GM04503 (cell line): ENCODE measurements around the gene PAX8.

Source experiments
- DNase-seq: peaks from one replicate; pipeline ENCODE4 v3.0.0-alpha.2; 2012; ENCODE audit warnings: low read depth

PAX8 gene

DNA sequence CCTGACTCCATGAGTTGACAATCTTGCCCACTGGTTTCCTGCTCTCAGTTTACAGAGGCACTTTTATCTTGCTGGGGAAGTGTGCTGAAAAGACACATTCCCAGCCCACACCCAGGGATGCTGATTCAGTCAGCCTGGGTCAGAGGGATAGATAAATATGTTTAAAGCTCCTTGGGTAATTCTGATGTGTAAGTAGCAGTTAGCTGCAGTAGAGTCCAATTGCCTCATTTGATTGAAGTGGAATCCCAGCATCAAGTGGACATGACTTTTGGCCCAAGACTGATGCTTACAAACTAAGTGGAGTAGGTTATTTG is 75.5 kb downstream of the PAX8 start:
- no peak for DNase-seq

DNA sequence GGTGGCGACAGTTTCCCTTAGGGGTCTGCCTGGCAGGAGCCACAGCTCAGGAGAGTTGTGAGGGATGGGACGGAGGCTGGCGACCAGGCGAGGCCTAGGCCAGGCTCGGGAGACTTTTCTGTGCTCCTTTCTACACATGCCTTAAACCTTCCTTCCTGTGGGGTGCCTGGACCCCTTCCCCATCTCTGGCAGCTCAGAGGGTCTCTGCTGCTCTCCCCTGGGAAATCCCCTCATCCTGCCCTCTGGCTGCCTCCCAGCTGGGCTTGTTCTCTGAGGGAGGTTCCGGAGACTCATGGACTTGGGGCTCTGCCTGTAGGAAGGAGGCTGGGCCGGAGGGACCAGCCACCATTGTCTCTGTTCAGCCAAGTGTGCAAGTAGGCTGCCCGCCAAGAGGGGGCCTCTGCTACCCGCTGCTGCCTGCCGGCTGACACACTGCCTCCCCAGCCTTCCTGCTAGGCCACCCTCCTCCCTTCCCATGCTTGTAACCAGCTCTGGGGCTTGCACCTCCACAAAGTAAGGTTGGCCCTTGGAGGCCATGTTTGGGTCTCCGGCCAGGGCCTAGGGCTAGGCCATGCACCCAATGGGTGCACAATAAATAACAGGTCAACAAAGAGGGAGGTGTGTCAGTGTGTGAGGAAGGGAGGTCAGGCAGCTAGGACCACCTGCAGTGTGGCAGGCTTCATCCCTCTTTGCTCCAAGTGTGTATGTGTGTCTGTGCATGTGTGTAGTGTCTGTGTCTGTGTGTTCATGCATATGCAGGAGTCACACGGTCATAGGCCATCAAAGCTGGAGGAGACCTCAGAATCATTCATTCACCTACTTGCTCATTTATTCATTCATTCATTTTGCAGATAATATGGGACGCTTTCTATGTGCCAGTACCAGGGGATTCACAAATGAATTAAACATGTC is 76.2 kb downstream of the PAX8 start:
- no peak for DNase-seq

DNA sequence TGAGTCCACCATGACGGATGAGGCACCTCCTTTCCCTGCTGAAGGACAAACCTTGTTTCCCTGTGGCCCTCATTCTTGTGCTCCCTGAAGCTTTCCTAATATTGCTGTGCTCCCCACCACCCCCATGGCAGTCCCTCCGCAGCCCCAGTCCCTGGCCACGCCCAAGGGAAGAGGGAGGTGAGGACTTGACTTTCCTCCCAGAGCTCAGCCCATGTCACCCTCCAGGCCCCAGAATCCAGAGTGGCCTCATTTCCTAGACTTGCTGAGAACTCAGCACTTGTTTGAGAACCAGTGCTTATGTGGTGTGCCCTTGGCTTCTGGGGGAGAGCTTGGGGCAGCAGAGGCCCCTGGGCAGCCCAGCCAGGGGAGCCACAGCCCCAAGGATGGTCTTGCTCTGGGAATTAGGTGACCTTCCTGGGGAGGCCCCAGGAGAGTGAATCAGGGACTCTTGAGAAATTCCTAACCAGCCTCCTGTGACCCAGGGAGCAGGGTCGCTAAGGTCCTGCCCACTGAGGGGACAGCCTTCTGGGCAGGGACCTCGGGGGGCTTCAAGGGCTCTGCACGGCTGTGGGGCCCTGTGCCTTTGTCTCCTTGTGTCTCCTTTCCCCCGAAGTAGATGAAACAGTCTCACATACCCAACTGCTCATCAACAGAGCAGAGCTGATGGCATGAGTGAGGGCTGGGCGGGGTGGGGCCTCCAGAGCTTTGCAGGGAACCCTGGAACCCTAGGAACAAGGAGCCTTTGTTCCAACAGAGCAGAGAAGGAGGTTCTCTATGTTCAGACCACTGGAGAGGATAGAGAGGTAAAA is 77.0 kb downstream of the PAX8 start:
- no peak for DNase-seq

DNA sequence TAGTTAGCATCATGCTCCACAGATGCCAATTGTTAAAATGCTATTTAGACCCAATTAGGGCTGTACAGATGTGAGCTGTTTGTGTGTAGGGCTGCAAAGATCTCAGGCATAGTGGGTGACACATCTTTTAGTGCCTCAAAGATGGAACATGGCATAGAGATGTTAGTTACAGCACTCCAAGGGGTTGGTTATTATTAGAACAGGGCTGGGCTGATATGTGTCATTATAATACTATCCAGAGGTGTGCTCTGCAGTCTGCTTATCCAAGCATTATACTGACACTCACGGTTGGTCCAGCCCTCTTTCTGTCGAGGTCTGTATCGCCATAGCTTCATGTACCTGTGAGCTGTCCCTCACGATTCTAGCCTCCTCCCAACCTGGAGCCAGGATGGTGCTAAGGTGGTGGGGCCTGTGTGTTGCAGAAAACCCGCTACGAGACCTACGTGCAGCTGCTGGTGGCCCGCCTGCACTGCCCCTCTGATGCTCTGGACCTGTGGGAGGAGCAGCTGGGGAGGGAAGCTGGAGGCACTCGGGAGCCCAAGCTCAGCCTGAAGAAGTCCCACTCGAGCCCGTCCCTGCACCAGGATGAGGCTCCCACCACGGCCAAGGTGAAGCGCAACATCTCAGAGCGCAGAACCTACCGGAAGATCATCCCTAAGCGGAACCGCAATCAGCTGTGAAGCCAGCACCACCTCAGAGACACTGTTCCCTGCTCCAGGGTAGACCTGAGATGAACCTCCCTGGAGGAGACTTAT is 77.8 kb downstream of the PAX8 start:
- DNase-seq: no peak

DNA sequence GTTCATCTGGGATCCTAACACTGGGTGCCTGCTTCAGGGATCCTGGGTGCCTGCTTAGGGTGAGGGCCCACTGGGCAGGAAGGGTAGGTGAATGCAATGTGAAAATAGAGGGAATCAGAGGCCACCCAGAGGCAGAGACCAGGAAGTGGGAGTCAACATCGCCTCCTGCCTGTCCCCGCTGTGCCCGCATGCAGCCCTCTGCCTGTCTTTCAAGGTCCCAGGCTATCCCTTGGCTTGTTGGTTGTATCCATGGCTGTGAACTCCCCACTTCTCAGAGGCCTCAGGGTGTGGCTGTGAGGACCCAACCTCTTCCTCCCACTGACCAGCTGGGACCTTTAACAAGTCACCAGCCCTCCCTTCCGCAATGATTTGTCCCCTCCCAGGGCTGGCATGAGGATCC is 78.5 kb downstream of the PAX8 start:
- DNase-seq: no peak

DNA sequence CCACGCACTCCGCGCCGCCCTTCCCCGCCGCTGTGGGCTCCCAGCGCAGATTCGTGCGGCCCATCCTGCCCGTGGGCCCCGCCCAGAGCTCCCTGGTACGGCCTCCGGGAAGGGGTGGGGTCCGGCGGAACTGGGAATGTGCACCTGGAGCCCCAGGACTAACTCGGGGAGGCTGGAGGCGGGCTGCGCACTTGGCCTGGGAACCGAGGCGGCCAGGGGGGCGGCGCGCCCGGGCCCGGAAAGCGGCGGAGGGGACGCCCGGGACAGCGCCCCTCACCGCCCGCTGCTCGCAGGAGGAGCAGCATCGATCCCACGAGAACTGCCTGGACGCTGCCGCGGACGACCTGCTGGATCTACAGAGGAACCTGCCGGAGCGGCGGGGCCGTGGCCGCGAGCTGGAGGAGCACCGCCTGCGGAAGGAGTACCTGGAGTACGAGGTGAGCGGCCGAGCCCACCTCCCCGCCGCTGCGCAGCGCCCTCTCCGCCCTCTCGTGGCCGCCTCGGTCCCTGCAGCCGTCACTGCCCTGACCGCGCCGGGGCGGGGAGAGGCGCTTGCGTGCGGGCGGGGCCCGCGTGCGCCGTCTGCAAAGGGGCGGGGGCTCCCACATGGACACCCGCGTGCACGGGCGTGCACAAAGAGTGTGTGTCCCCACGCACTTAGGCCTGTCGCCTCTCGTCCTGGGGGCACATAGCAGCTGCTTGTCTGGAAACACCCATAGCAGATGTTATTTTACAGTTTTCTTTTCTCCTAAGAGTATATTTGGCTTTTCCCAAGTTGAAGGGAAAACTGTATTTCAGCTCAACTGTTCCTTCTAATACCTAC is 79.7 kb downstream of the PAX8 start:
- DNase-seq: no peak

DNA sequence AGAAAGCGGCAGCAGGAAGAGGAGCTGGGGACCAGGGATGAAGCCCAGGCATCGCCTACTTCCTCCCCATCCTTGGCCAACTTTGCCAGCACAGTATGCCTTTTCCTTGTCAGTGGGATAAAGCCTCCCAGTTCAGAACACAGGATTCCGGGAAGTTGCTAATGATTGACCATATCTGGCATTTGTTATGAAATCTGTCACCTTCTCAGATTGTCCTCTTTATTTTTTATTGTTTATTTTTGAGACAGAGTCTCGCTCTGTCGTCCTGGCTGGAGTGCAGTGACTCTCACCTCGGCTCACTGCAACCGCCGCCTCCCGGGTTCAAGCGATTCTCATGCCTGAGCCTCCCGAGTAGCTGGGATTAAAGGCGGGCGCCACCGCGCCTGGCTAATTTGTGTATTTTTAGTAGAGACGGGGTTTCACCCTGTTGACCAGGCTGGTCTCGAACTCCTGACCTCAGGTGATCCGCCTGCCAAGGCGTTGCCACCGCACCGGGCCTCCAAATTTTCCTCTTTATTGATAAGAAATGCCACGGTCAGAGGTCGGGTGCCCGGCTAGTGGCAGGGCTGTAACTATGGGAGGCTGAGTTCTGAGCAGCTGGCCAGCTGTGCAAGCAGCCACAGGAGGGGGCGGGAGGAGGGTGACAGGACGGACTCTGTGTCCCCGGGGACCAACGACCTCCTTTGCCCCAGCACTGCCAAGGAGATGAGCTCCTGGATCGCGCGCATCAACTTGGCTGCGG is 80.5 kb downstream of the PAX8 start:
- DNase-seq: no peak

DNA sequence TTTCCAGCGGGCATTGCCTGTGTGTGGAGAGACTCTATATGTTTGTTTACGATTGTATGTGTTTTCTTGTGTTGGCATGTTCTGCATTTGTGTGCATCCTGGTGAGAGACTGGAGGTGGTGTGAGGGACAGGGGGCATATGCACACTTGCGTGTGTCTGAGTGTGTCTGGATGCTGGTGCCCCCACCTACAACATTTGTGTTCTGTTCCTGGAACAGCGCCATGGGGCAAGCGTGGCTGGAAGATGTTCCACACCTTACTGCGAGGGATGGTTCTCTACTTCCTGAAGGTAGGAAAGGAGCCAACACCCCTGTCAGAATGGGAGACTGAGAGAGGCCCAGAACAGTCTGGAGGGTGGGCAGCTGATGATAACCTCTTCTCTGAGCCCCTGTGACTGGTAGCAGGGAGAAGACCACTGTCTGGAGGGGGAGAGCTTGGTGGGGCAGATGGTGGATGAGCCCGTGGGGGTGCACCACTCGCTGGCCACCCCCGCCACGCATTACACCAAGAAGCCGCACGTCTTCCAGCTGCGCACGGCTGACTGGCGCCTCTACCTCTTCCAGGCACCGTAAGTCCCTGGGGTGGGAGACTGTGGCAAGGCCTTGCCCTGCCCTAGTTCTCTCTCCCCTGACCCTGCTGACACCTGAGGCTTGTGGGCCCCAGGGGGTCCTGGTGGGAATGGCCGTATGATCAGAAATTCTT is 81.2 kb downstream of the PAX8 start:
- no peak for DNase-seq

DNA sequence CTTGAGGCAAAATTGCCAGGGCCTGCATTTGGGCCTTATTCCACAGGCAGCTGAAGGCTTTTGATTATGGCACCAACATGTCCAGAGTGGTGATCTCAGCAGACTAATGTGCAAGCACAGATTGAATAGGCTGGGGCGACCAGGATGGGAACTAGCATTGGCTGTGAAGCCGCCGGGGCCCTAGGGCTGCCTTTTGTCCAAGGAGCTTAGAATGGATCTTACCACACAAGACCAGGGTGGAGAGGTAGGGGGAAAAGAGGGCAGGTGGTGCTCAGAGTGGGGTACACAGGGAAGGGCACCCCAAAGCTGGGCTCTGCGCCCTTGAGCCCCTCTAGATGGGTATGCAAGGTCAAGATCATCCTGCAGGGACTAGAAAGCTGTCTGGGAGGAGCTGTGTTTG is 81.9 kb downstream of the PAX8 start:
- DNase-seq: no peak

DNA sequence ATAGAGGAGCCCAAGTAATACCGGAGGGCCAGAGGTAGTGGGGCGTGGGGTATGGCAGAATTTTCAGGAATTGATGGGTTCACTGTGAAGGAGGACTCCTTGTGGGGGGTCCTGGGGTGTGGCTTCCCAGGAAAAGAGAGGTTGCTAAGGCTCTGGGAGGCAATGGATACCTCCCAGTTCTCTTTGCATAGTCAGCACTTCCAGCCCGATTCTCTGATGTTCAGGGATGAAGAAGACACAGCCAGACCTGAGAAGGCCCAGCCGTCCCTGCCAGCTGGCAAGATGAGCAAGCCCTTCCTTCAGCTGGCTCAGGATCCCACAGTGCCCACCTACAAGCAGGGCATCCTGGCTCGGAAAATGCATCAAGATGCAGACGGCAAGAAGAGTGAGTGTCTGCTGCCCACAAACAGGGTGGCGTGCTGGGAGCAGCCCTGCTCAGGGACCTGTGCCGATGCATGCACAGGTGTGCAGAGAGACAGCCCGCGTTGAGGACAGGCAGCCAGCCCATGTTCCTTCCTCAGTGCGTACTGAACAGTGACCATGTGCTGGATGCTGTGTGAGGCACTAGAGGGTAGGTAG is 82.7 kb downstream of the PAX8 start:
- no peak for DNase-seq

DNA sequence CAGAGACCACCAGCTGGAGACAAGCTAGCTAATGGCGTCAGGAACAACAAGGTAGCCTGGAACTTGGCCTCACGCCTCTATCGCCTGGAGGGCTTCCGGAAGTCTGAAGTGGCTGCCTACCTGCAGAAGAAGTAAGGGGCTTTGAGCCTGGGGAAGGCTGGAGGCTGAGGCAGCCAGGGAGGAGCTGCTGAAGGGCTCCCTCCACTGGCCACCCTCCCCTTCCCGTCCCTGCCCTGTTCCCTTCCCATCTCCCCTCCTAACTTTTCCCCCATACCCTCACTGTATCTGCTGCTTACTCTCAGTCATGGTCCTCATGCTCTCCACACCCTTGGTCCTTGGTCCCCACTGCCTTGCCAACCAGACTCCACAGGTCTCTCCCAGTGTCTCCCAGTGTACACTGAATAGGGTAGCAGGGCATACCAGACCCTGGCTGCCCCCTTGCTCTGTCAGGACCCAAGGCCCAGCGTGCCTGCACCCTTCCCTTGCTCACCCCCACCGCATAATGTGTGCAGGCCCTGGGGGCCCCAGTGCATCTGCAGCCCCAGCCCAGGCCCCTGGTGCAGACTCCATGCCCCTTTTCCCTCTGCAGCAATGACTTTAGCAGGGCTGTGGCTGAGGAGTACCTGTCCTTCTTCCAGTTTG is 86.1 kb downstream of the PAX8 start:
- DNase-seq: no peak

DNA sequence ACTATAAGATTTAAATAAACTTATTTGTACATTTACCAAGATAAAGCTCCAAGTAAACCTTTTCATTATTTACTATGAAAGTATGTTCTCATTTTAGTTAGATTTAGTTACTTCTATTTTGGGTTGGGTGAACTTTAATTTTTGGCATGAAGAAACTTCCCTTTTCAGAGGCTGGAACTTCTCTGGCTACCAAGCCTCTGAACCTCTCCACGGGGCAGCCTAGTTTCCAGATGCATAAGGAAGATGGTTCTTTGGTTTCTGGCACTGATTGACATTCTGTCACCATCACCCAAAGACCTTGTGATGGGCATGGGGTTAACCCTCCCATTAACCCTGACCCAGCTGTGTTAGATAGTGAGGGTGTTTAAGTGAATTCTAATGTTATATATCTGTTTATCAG is 87.8 kb downstream of the PAX8 start:
- DNase-seq: no peak

DNA sequence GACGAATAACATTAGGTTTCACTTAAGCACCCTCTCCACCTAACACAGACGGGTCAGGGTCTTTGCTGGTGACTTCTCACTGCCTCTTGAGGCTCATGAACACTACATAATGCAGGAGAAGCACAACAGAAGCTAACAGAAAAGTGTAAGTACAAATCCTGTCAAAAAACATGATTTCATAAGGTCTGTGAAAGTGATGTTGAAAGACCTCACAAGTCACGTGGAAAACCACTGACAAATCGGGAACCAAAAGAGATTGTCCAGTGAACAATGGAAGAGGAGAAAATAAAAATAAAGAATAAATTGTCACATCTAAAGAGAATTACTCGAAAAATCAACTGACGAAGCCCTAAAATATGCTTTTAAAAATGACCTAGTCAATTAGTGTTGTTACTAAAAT is 91.0 kb downstream of the PAX8 start:
- no peak for DNase-seq

DNA sequence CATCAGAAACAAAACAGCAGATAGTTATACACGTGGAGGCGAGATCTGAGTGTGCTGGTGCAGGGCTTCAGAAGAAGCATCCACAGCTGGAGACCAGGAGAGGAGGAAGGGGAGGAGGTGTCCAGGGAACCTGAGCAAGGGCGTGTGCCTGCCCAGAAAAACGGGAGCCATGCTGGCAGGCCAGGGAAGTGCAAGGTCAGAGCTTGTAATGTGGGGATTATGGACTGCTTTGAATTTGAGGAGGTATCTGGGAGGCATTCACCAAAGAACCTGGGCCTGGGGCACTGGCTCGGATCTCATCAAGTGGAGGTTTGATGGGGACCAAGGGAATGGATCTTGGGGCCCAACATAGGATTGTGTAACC is 92.3 kb downstream of the PAX8 start:
- no peak for DNase-seq

DNA sequence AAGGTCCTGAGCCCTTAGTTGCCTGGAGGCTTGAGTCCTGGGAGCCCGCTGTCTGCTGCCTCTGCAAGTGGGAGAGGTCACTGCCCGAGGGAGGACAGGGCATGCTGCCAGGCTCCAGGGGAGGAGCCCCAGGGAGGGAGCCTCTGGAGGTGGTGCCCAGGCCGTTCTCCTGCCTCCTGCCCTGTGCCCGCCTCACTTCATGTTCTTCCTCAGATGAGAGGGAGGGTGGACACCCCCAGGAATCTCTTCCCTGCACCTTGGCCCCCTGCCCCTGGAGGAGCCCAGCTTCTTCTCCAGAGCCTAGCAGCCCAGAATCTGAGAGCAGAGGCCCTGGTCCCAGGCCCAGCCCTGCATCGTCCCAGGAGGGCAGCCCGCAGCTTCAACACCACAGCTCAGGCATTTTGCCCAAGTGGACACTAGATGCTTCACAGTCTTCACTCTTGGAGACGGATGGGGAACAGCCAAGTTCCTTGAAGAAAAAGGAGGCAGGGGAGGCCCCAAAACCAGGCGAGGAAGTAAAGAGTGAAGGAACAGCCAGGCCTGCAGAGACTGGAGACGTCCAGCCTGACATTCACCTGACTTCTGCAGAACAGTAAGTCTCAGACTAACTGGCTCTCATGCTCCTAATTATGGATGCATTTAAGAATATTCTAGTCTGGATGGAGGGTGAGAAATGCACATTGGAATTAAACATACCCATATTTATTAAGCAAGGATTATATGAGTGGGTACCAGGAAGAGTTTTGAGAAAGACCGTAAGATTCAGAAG is 92.9 kb downstream of the PAX8 start:
- no peak for DNase-seq

DNA sequence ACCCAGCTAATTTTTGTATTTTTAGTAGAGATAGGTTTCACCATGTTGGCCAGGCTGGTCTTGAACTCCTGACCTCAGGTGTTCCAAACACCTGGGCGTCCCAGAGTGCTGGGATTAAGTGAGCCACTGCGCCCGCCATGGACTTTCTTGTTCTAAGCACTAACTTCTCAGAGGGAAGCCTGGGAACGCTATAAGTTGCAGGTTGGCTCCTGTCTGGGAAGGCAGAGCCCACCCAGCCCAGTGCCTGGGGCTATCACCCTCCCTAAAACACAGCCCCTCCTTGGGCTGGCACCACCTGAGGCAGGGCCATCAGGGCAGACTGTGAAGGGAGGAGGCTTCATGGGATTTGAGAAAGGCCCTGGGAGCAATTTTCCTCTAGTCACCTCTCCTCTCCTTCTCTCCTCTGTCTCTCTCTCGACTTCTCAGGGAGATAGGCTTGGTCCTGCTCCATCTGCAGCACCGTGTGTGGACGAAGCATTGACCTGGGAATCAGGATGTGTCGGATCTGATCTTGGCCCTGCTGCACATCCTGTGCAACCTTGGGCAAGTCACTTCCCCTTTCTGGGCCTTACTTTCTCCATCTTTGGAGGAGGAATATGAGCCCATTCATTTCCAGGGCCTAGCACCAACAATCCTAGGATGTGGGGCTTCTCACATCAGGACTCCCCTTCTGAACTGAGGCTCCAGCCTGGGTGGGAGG is 94.0 kb downstream of the PAX8 start:
- no peak for DNase-seq

DNA sequence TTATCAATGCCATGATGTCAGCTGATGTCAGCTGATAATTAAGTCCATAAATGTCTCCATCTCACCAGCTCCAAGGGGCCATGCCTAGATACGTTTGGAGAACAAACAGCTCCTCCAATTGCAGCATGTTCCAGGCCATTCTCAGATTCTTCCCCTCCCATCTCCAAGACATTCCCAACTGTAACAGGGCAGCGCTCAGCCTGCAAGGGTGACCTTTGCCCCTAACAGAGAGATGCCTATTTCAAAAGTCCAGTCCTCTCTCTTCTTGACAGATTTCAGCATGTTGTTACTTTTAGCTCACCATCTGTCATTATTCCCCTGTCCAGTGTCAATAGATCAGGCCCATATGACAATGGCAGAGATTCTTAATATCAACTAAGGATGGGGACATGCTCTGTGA is 95.0 kb downstream of the PAX8 start:
- no peak for DNase-seq

DNA sequence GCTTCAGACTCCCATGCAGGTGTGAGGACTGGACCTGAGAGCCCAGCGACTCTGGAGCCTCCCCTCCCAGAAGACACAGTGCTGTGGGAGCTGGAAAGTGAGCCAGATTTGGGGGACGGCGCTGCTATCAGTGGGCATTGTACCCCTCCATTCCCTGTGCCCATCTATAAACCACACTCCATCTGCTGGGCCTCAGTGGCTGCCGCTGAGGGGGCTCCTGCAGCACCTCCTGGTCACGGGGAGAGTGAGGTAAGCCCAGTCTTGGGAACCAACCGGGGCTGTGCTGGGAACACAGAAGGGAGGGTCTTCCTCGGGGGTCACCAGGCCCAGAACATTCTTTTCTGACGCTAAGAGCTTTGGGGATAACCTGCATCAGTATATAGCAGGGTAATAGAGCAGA is 95.5 kb downstream of the PAX8 start:
- DNase-seq: no peak
